Activated T-cell treated with anti-CD3 and anti-CD28 coated beads, Interleukin-2, amount 50 U/mL, for 4 hours (primary cell): Measurements from ENCODE around the gene CDH20. TPM values are rescaled to one million over a fixed set of nuclear protein-coding genes. Genes with fewer than 3 reads are reported as not detected.

ENCODE experiments used
- ATAC-seq, 2 donors: fragments of 200-7000 bp; cut with Tn5 transposase; one replicate each; pipeline ENCODE4 v1.10.0; 2021
- DNase-seq: peaks from one replicate; pipeline ENCODE4 v3.0.0-alpha.2; 2020
- H3K27me3 Mint-ChIP-seq: one replicate; pipeline ENCODE4 v1.8.0; 2021; ENCODE audit warnings: low read depth, mixed read lengths
- H3K36me3 Mint-ChIP-seq: one replicate; pipeline ENCODE4 v1.8.0; 2022; ENCODE audit warnings: mixed read lengths; ENCODE audit not compliant: insufficient read depth
- H3K4me1 Mint-ChIP-seq: one replicate; pipeline ENCODE4 v1.8.0; 2021; ENCODE audit warnings: low read depth, mixed read lengths
- H3K4me3 Mint-ChIP-seq: one replicate; pipeline ENCODE4 v1.8.0; 2021; ENCODE audit warnings: mild to moderate bottlenecking, moderate library complexity, mixed read lengths
- H3K9me3 Mint-ChIP-seq: one replicate; pipeline ENCODE4 v1.8.0; 2021; ENCODE audit warnings: mixed read lengths
- total RNA-seq, 3 donors: library from RNA; stranded (reverse); gene quantifications; one replicate each; pipeline ENCODE4 v1.2.1, GENCODE V29; 2021

The CDH20 gene
- total RNA-seq, 3 donors from 2014 or later, result 0.11 to 0.15 TPM; not detected in 1

GRCh38 chr18:61333746-61334490, 688 bp downstream of the CDH20 start:
- H3K4me1 Mint-ChIP-seq, result no peaks in the 10 kb centered on the region
- no peaks in the 10 kb centered on the region for H3K36me3 Mint-ChIP-seq
- no peak for DNase-seq
- ATAC-seq, result no peak
- H3K27me3 Mint-ChIP-seq, result peaks cover 29% of the 10 kb centered on the region
- no peak overlapping the region for H3K4me3 Mint-ChIP-seq
- H3K9me3 Mint-ChIP-seq, result no peaks in the 10 kb centered on the region

DNA sequence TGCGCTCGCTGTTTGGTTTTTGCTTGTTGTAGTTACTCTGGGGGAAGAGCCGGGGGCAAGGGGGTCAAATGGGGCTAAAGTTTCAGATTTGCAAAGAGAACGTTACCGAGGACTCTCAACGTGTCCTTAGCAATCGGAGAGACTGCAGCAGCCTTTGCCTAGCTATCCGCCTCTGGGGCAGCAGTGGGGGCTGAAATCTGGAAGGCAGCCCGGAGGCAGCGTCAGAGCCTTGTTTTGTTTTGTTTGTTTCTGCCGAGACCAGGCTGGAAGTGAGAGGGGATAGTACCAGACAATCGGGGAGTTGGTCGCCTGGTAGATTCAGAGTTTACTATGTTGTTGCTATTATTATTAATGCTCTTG, 1.2 kb downstream of the CDH20 start:
- ATAC-seq (no peak), DNase-seq (no peak)
- no peak overlapping the region for H3K4me3 Mint-ChIP-seq
- H3K36me3 Mint-ChIP-seq, result no peaks in the 10 kb centered on the region
- no peaks in the 10 kb centered on the region for H3K9me3 Mint-ChIP-seq
- peaks cover 29% of the 10 kb centered on the region for H3K27me3 Mint-ChIP-seq
- H3K4me1 Mint-ChIP-seq, result no peaks in the 10 kb centered on the region

DNA sequence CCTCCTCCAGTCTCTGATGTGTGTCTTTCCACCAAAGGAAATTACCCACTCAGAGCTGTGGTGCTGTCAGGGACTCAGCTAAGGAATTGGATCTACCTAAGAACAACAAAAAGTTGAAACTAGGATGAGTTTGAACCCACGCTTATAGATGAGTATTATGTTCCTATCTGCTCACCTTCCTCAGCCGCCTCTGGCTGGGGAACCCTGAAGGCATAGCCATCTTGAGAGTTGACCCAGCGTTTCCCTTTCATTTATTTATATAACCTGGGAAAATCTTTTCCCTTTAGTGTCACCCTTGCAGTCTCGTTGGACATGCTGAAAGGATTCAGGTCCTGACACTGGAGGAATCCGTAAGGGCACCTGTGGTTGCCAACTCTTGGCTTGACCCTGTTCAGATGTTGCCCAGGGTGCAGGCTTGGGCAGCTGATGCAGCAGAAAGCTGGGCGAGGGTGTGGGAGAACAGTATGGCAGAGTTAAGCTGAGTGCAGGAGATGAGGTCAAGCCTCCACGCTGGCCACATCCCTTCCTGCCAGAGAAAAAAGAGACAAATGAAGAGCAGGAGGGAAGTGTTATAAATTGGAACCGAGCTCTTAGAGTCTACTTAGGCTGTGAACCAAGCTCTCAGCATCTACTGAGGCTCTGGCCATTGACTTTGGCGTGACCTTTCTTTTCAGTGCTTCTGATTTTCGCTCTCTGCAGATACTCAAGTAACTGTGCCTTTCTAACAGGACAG, 1.9 kb downstream of the CDH20 start:
- DNase-seq (no peak), ATAC-seq (peak in 1 of 2 donors; percentile 18)
- H3K9me3 Mint-ChIP-seq, result no peaks in the 10 kb centered on the region
- H3K4me3 Mint-ChIP-seq, result no peak overlapping the region
- H3K4me1 Mint-ChIP-seq, result no peaks in the 10 kb centered on the region
- no peaks in the 10 kb centered on the region for H3K36me3 Mint-ChIP-seq
- peaks cover 29% of the 10 kb centered on the region for H3K27me3 Mint-ChIP-seq

- DNase-seq (no peak), ATAC-seq (no peak)
- no peaks in the 10 kb centered on the region for H3K4me1 Mint-ChIP-seq
- no peak overlapping the region for H3K4me3 Mint-ChIP-seq
- peaks cover 29% of the 10 kb centered on the region for H3K27me3 Mint-ChIP-seq
- no peaks in the 10 kb centered on the region for H3K36me3 Mint-ChIP-seq
- no peaks in the 10 kb centered on the region for H3K9me3 Mint-ChIP-seq
These were observed 2.7 kb downstream of the CDH20 start for GRCh38 chr18:61335684-61336555.

DNA sequence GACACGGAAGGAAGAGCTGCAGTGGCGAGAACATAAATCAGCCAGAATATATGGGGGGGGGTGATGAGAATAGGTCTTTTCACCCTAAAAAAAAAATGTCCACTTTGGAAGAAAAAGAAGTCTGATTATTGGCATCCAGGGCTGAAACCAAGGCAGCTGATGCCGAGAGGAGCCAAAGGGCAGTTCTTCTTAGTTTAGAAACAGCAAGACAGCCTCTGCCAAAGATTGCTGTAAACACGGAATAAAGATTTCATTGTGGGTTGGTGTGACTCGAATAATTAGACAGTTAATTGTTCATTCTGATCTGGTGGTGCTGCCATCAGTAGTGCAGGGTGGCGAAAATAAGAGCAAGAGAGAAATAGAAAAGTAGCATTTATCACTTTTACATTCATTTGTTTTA, 3.5 kb downstream of the CDH20 start:
- Mint-ChIP-seq H3K4me3 (no peak overlapping the region), H3K9me3 (no peaks in the 10 kb centered on the region), H3K4me1 (no peaks in the 10 kb centered on the region), H3K36me3 (no peaks in the 10 kb centered on the region), H3K27me3 (peaks cover 28% of the 10 kb centered on the region)
- no peak for DNase-seq
- no peak for ATAC-seq

GRCh38 chr18:61337527-61337926, 4.3 kb downstream of the CDH20 start:
- DNase-seq (no peak), ATAC-seq (no peak)
- H3K36me3 Mint-ChIP-seq, result no peaks in the 10 kb centered on the region
- no peak overlapping the region for H3K4me3 Mint-ChIP-seq
- no peaks in the 10 kb centered on the region for H3K4me1 Mint-ChIP-seq
- H3K27me3 Mint-ChIP-seq, result peaks cover 25% of the 10 kb centered on the region
- H3K9me3 Mint-ChIP-seq, result no peaks in the 10 kb centered on the region

DNA sequence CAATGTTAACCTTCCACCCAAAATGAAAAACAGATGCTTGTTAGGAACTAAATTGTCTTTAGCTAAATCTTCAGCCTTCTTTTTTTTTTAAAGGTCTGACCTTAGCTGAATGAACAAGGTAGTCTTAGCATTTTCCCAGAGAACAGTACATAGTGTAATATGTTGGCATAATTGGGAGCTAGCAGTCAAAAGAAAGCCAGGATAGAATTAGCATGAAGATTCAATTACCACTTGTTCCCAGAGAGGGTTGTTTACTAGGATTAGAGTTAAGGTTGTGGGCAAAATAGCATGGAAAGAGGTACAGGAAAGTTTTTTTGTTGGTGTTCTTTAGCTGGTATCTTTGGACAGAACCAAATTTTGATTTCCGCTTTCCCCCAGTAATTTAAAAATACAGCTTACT, 6.9 kb downstream of the CDH20 start:
- Mint-ChIP-seq H3K9me3 (no peaks in the 10 kb centered on the region), H3K27me3 (peaks cover 7% of the 10 kb centered on the region), H3K4me1 (no peaks in the 10 kb centered on the region), H3K36me3 (no peaks in the 10 kb centered on the region), H3K4me3 (no peak overlapping the region)
- DNase-seq (no peak), ATAC-seq (no peak)

DNA sequence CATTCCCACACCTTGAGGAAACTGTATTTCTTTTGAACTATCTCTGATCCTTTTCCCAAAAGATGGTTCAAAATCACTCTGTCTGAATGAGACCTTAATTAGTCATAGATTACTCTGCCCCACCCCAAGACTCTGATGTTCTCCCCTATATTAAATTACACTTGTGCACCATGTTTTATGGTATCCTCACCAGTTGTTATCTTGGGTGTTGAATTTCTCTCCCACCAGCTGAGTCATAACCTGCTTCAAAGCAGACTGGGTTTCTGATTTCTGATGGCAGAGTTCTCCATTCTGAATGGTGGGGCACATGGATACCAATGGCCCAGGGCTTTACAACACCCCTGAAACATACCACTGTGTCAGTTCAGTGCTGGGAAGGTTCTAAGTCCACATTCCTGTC, 15.0 kb downstream of the CDH20 start:
- H3K4me3 Mint-ChIP-seq, result no peak overlapping the region
- DNase-seq (no peak), ATAC-seq (no peak)
- no peaks in the 10 kb centered on the region for H3K36me3 Mint-ChIP-seq
- no peaks in the 10 kb centered on the region for H3K4me1 Mint-ChIP-seq
- no peaks in the 10 kb centered on the region for H3K9me3 Mint-ChIP-seq
- no peaks in the 10 kb centered on the region for H3K27me3 Mint-ChIP-seq

- no peaks in the 10 kb centered on the region for H3K4me1 Mint-ChIP-seq
- H3K4me3 Mint-ChIP-seq, result no peak overlapping the region
- DNase-seq, result no peak
- no peaks in the 10 kb centered on the region for H3K27me3 Mint-ChIP-seq
- no peak for ATAC-seq
- no peaks in the 10 kb centered on the region for H3K9me3 Mint-ChIP-seq
- H3K36me3 Mint-ChIP-seq, result no peaks in the 10 kb centered on the region
These were observed 17.3 kb downstream of the CDH20 start for GRCh38 chr18:61350578-61350977.

- Mint-ChIP-seq H3K4me3 (no peak overlapping the region), H3K4me1 (no peaks in the 10 kb centered on the region), H3K36me3 (no peaks in the 10 kb centered on the region), H3K27me3 (no peaks in the 10 kb centered on the region), H3K9me3 (no peaks in the 10 kb centered on the region)
- ATAC-seq (no peak), DNase-seq (no peak)
These were observed 18.8 kb downstream of the CDH20 start for GRCh38 chr18:61352059-61352458.

GRCh38 chr18:61352611-61353010, 19.4 kb downstream of the CDH20 start:
- H3K9me3 Mint-ChIP-seq, result no peaks in the 10 kb centered on the region

GRCh38 chr18:61360404-61361383, 27.5 kb downstream of the CDH20 start:
- H3K27me3 Mint-ChIP-seq, result no peaks in the 10 kb centered on the region
- no peaks in the 10 kb centered on the region for H3K36me3 Mint-ChIP-seq
- no peak for ATAC-seq
- H3K4me1 Mint-ChIP-seq, result no peaks in the 10 kb centered on the region
- H3K9me3 Mint-ChIP-seq, result peaks cover 4% of the 10 kb centered on the region
- no peak overlapping the region for H3K4me3 Mint-ChIP-seq
- DNase-seq, result no peak

More at GRCh38 chr18:61352611-61353010, 19.4 kb downstream of the CDH20 start:
- Mint-ChIP-seq H3K4me3 (no peak overlapping the region), H3K27me3 (no peaks in the 10 kb centered on the region), H3K4me1 (no peaks in the 10 kb centered on the region), H3K36me3 (no peaks in the 10 kb centered on the region)
- no peak for ATAC-seq
- no peak for DNase-seq

- Mint-ChIP-seq H3K4me3 (no peak overlapping the region), H3K27me3 (no peaks in the 10 kb centered on the region), H3K9me3 (peaks cover 4% of the 10 kb centered on the region), H3K4me1 (no peaks in the 10 kb centered on the region), H3K36me3 (no peaks in the 10 kb centered on the region)
- ATAC-seq (no peak), DNase-seq (no peak)
These were observed 29.3 kb downstream of the CDH20 start for GRCh38 chr18:61362511-61362910.
